NT2/D1 (cell line): ENCODE data around the gene MGAT5B.

Experiments used
- SUZ12 ChIP-seq: IDR thresholded peaks from 2 replicates; pipeline ENCODE4 v1.6.1; 2011; ENCODE audit not compliant: insufficient read length, insufficient read depth; ENCODE audit errors: extremely low read depth
- YY1 ChIP-seq: IDR thresholded peaks from 2 replicates; pipeline ENCODE4 v1.6.1; 2011; ENCODE audit not compliant: insufficient read length, insufficient read depth
- ZNF274 ChIP-seq: IDR thresholded peaks from 2 replicates; pipeline ENCODE4 v1.6.1; 2011; ENCODE audit warnings: mild to moderate bottlenecking, low read depth, low read length

DNA sequence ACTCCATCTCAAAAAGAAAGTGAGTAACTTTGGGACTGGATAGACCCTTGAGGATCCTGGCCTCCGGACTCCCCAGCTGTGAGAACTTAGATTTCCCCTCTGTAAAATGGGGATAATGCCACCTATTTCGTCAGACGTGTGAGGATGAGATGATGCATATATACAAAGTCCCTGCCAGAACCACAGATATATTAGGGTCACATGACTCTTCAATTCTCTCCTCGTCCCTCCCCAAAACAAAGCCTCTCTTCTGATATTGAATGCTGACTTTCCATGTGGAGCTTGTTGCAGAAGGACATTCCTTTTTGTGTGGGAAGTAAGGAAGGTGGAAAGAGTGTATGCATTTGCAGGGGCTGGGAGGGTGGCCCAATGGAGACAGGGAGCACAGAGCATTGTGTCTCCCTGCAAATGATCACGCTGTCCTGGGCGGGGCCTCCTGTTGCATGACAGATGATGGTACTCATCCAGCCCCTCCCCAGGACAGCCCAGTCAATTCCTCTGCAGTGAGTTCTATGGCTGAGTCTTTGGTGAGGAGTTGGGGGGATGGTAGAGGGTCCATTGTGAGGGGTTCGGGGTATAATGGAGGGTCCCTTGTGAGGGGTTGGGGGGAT lies 35.1 kb upstream of the MGAT5B start:
- TF ChIP-seq ZNF274 (no peak), SUZ12 (no peak), YY1 (no peak)
